HG03439 (cell line): Measurements from ENCODE around the gene IFNE.
"Not testable (repeated sequence)": the region's sequence is repeated elsewhere in the genome, so short reads cannot be mapped to it uniquely, and the experiment has no call there.

Source experiments
- ATAC-seq: cut with Tn5 transposase; IDR thresholded peaks from one replicate; pipeline ENCODE4 v1.9.1; 2021; ENCODE audit warnings: mild to moderate bottlenecking, moderate library complexity; ENCODE audit not compliant: unreplicated experiment

The IFNE gene

DNA sequence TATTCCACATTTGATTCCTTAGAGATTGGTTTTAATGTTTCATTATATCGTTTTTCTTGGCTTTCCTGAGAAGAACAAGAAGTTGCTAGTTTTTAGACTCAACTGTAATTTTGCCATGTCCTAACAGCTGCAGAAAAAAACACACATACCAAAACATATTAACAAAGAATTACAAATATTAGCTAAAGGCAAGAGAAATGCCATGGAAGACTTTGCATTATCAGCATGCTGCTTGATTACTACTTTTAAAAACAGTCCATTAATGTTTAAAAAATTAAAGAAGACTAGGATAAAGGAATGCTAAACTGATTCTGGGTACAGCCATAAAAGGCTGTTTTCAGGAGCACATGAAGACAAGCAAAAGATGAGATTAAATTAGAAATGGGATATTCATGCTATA, 20.5 kb upstream of the IFNE start:
- no peak for ATAC-seq

DNA sequence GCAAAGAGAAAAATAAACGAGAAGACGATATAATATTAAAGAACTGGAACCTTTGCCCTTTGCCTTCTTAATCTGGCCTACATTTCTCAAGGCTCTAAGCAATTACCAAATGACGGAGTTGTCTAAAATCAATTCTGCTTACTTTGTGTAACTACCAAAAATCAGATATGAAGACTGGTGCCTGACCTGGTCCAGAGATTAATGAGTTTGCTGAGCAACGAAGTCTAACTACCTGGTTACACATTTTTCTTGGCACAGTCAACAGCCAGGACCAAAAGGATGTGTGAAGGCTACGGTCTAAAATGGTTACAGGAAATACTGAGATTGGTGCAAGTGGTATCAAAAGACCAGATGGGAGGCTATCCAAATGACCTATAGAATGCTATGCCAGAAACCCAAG, 17.8 kb upstream of the IFNE start:
- ATAC-seq, result no peak

DNA sequence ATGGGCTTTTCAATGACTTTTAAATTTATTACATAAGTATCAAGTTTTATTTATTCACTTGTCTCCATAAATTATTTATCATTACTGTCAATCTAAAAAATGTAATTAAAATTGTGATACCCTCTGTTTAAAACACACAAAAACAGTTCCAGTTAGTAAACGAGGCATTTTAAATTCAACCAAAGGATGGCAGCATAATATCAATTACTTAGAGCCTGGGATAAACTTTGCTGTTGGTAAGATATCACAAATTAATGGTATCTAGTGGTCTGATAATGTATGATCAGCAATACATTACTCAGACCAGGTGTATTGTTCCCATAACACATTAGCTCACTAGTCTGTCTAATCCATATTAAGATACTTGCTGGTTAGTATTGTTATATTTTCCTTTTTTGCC, 9.6 kb upstream of the IFNE start:
- ATAC-seq, result no peak

GRCh38 chr9:21481470-21482056, 550 bp downstream of the IFNE start:
- ATAC-seq, result no peak

DNA sequence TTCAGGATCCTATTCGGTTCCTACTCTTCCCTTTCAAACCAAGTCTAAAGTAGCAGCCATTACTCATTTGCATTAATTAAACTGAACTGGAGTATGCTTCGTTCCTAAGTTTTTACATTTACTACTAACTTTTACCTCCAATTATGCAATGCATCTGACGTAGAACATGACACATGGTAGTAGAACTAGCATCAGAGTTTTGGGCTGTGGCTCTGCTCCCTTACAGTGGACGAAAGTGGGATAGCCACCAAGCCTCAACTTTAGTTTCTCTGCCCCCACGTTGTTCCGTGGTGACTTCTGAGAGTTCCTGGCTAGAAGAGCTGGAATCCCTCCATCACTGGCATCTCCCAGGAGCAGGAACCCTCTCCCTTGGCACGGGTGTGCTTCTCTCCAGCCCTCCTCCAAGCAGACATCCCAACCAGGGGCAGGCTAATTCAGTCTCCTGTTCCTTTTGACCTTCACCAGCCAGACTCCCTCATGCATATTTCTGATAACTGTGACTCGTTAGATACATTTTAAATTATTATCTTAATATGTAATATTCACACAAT, 2.9 kb downstream of the IFNE start:
- no peak for ATAC-seq

- no peak for ATAC-seq
These were observed 4.6 kb downstream of the IFNE start for GRCh38 chr9:21477466-21477865.

DNA sequence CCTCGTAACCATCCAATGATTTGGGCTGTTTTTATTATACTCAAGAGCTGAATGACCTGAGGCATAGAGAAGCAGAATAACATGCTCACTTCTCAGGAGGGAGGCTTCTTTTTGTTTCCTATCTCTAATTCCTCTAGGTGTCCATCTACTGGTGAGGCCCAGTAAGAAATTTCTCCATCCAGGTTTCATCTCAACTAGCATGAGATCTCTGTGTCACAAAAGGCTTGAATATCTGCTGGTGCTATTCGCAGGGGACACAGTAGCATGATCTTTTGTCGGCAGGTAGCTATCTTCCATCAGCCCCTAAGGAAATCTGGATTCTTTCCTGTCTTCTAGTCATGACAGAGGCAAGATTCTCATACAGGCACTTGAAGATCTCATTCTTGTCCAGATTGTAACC, 8.9 kb downstream of the IFNE start:
- no peak for ATAC-seq

- ATAC-seq, result no peak
These were observed 12.0 kb downstream of the IFNE start for GRCh38 chr9:21470126-21470525.

DNA sequence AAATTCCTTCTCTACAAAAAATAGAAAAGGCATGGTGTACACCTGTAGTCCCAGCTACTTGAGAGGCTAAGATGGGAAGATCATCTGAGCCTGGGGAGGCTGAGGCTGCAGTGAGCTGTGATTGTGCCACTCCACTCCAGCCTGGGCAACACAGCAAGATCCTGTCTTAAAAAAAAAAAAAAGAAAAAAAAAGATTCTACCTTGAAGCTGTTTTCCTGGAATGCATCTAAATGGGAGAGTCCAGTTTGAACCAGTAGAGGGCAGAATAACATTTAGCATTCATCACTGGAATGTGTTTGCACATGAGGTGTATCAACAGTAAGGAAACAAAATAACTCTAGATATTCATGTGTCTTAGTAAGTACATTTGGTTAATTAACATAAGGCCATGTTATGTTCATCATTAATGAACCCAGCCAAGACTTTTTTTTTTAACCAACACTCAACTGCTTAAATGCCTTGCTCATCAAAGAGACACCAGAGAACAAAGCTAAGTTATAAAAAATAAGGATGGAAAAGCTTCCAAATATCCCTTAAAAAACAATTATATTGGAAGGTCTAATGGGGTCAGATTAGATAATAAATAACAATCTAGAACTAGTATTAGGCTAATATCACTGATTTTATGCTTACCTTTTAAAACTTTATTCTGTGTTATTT, 16.1 kb downstream of the IFNE start:
- ATAC-seq, result peak; percentile 61

GRCh38 chr9:21465138-21465537, 17.0 kb downstream of the IFNE start:
- no peak for ATAC-seq

DNA sequence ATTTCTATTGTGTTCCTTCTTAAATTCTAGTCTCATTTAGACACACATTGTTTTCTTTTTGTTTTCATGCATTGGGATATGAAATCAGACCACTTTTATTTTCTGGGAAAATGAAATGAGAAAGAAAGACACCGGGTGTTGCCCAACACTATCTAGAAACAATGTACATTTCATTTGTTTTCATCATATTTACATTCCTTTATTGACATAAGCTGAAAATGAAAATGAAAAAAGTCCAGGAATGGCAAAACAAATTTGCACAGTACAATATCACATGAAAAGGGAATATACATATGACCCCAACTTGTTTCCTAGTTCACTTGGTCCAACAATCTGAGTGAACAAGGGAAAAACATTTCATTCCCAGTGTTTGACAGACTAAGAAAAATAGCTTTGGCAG, 20.7 kb downstream of the IFNE start:
- ATAC-seq, result no peak

- peak; percentile 82 for ATAC-seq
These were observed 26.8 kb downstream of the IFNE start for GRCh38 chr9:21455320-21455719.

- no peak for ATAC-seq
These were observed 28.0 kb downstream of the IFNE start for GRCh38 chr9:21454149-21454548.

DNA sequence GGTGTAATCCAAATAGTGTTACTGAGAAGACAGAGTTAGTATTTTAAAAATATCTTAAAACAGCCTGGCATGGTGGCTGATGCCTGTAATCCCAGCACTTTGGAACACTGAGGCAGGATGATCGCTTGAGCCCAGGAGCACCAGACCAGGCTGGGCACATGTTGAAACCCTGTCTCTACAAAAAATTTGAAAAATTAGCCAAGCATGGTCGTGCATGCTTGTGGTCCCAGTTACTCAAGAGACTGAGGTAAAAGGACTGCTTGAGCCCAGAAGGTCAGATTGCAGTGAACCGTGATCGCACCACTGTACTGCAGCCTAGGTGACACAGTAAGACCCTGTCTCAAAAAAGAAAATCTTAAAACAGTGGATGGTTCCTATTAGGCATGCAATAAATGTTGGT, 29.4 kb downstream of the IFNE start:
- no peak for ATAC-seq

- no peak for ATAC-seq
These were observed 31.2 kb downstream of the IFNE start for GRCh38 chr9:21450733-21451394.

- ATAC-seq, result not testable (repeated sequence)
These were observed 32.8 kb downstream of the IFNE start for GRCh38 chr9:21449312-21449711.

DNA sequence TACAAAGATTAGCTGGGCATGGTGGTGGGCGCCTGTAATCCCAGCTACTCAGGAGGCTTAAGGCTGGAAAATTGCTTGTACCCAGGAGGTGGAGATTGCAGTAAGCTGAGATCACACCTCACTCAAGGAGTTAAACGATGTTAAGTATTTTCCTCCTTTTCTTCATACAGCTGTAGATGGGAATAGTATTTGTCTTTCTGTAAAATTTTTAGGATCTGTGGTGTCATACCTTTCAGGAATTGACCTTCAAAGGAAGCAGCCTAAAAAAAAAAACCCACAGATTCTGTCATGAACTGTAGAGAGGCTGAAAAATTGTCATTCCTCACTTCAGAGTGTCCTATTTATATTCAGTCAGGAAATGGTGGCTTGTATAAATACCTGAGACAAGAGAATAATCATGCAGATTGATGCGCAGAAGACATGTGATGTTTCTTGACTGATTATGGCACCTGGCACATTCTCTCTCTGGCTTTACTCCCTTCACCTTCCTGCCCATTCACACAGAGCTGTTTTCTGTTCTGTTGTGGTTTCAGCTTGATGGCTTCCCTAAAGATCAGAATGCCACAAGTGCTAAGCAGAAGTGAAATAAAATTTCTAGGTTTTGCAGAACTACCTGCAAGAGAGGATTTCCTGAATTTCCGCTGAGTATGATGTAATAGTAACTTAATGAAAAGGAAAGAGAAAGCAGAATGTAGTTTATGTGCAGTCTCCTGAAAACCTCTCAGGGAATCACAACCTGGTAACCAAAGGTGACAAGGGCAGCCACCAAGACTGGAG, 38.1 kb downstream of the IFNE start:
- ATAC-seq, result peak; percentile 76

DNA sequence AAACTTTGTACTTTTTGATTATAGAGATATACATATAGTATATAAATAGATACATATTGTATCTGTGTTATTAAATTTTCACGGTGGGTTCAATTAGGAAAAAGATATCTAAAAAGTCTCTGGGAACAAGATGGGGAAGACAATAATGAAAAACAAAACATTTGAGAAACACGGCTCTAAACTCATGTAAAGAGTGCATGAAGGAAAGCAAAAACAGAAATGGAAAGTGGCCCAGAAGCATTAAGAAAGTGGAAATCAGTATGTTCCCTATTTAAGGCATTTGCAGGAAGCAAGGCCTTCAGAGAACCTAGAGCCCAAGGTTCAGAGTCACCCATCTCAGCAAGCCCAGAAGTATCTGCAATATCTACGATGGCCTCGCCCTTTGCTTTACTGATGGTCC, 42.0 kb downstream of the IFNE start, which contains the start of gene IFNA1:
TSS of gene IFNA1 (plus strand) at position 301 of the 400 bp plus-strand sequence. CDS start at position 370, 69 bp downstream.
- no peak for ATAC-seq

- ATAC-seq, result not testable (repeated sequence)
These were observed 47.1 kb downstream of the IFNE start for GRCh38 chr9:21435015-21435383.

- peak; percentile 45 for ATAC-seq
These were observed 47.7 kb downstream of the IFNE start for GRCh38 chr9:21434202-21435014.
